Endothelial cell (in vitro differentiated cells): ENCODE measurements around the gene C20orf204. TPM values are rescaled to one million over a fixed set of nuclear protein-coding genes. Genes with fewer than 3 reads are reported as not detected.

ENCODE experiments used
- DNase-seq: peaks from one replicate; pipeline ENCODE4 v3.0.0; 2021; ENCODE audit warnings: low spot score
- H3K27ac Mint-ChIP-seq: one replicate; pipeline ENCODE4 v1.8.0; 2021; ENCODE audit warnings: mixed read lengths, inconsistent platforms; ENCODE audit not compliant: unreplicated experiment
- H3K27me3 Mint-ChIP-seq: one replicate; pipeline ENCODE4 v1.8.0; 2021; ENCODE audit warnings: mild to moderate bottlenecking, moderate library complexity, mixed read lengths, inconsistent platforms; ENCODE audit not compliant: unreplicated experiment
- H3K36me3 Mint-ChIP-seq: one replicate; pipeline ENCODE4 v1.8.0; 2021; ENCODE audit warnings: mild to moderate bottlenecking, low read depth, mixed read lengths, inconsistent platforms; ENCODE audit not compliant: unreplicated experiment
- H3K4me1 Mint-ChIP-seq: one replicate; pipeline ENCODE4 v1.8.0; 2021; ENCODE audit warnings: mild to moderate bottlenecking, mixed read lengths, inconsistent platforms; ENCODE audit not compliant: unreplicated experiment
- H3K4me3 Mint-ChIP-seq: one replicate; pipeline ENCODE4 v1.8.0; 2021; ENCODE audit warnings: mild to moderate bottlenecking, mixed read lengths, inconsistent platforms; ENCODE audit not compliant: unreplicated experiment
- H3K9me3 Mint-ChIP-seq: one replicate; pipeline ENCODE4 v1.8.0; 2021; ENCODE audit warnings: mixed read lengths, inconsistent platforms; ENCODE audit not compliant: unreplicated experiment
- CTCF ChIP-seq: fragments of 200-600 bp; sonication (generic); IDR thresholded peaks from one replicate; pipeline ENCODE4 v1.5.0; 2021; ENCODE audit warnings: antibody characterized with exemption; ENCODE audit not compliant: unreplicated experiment
- total RNA-seq: library from RNA; stranded (reverse); fragmentation: NEBNext Ultra II Directional; extraction: Animal tissue kit (Norgen Biotek cat#: 25700); gene quantifications from one replicate; pipeline ENCODE4 v1.2.1, GENCODE V29; 2021; ENCODE audit not compliant: unreplicated experiment

The C20orf204 gene
- total RNA-seq, 1 donor from 2014 or later = 14.2 TPM

- Mint-ChIP-seq H3K27ac (peak overlapping the region; percentile 57), H3K4me1 (peaks cover 13% of the 10 kb centered on the region), H3K9me3 (no peaks in the 10 kb centered on the region), H3K36me3 (peaks cover 17% of the 10 kb centered on the region), H3K4me3 (no peak overlapping the region), H3K27me3 (peaks cover 14% of the 10 kb centered on the region)
- no peak for DNase-seq
- TF ChIP-seq CTCF = no peak
Measured at GRCh38 chr20:64033981-64034493, 1.9 kb upstream of the C20orf204 start.

- H3K27me3 Mint-ChIP-seq = peaks cover 20% of the 10 kb centered on the region
- DNase-seq = no peak
- peaks cover 8% of the 10 kb centered on the region for H3K36me3 Mint-ChIP-seq
- no peak overlapping the region for H3K4me3 Mint-ChIP-seq
- TF ChIP-seq CTCF = no peak
- peak overlapping the region; percentile 24 for H3K27ac Mint-ChIP-seq
- H3K4me1 Mint-ChIP-seq = peaks cover 23% of the 10 kb centered on the region
- no peaks in the 10 kb centered on the region for H3K9me3 Mint-ChIP-seq
Measured at GRCh38 chr20:64035066-64035932, 683 bp upstream of the C20orf204 start.

GRCh38 chr20:64036346-64037198 is 590 bp downstream of the C20orf204 start:
- H3K4me1 Mint-ChIP-seq = peaks cover 32% of the 10 kb centered on the region
- H3K4me3 Mint-ChIP-seq = no peak overlapping the region
- no peaks in the 10 kb centered on the region for H3K9me3 Mint-ChIP-seq
- H3K36me3 Mint-ChIP-seq = no peaks in the 10 kb centered on the region
- DNase-seq = no peak
- H3K27ac Mint-ChIP-seq = peak overlapping the region; percentile 52
- H3K27me3 Mint-ChIP-seq = peaks cover 17% of the 10 kb centered on the region
- TF ChIP-seq CTCF = no peak

- no peak for DNase-seq
- Mint-ChIP-seq H3K36me3 (no peaks in the 10 kb centered on the region), H3K4me1 (peaks cover 32% of the 10 kb centered on the region), H3K4me3 (peak overlapping the region; percentile 90), H3K27ac (no peak overlapping the region), H3K9me3 (no peaks in the 10 kb centered on the region), H3K27me3 (peaks cover 11% of the 10 kb centered on the region)
- no peak for TF ChIP-seq CTCF
Measured at GRCh38 chr20:64037199-64037497, 1.2 kb downstream of the C20orf204 start.
